Mucosa of descending colon (tissue), 3 donors: ENCODE measurements around the gene NAA40. TPM values are rescaled to one million over a fixed set of nuclear protein-coding genes. Genes with fewer than 3 reads are reported as not detected.

ENCODE experiments used
- ATAC-seq: fragments of 200-7000 bp; cut with Tn5 transposase; one replicate; pipeline ENCODE4 v1.9.1; 2020; ENCODE audit warnings: mild to moderate bottlenecking, moderate library complexity
- DNase-seq, 3 donors: peaks; one replicate each; pipeline ENCODE4 v3.0.0-alpha.2; 2020
- H3K36me3 ChIP-seq: fragments of 200-600 bp; one replicate; pipeline ENCODE4 v1.8.0; 2021; ENCODE audit warnings: low read depth, mild to moderate bottlenecking
- H3K4me1 ChIP-seq: fragments of 200-600 bp; one replicate; pipeline ENCODE4 v1.8.0; 2021; ENCODE audit warnings: low read depth, mild to moderate bottlenecking
- H3K4me3 ChIP-seq: fragments of 200-600 bp; one replicate; pipeline ENCODE4 v1.8.0; 2021; ENCODE audit warnings: mild to moderate bottlenecking
- H3K9me3 ChIP-seq: fragments of 200-600 bp; one replicate; pipeline ENCODE4 v1.8.0; 2021; ENCODE audit warnings: mild to moderate bottlenecking
- CTCF ChIP-seq: fragments of 200-600 bp; IDR thresholded peaks from one replicate; pipeline ENCODE4 v1.8.0; 2022; ENCODE audit warnings: antibody characterized with exemption, mild to moderate bottlenecking
- intact Hi-C, 2 donors: fragments of 100-400 bp; cut with DNase I in 1 of 2; cut with micrococcal nuclease in 1 of 2; formaldehyde crosslinking; loops; one replicate each; pipeline versions ENCODE4 v1.11.0 to v1.11.1; 2022; cut with DNase I, micrococcal nuclease
- total RNA-seq, 3 donors: library from RNA; stranded (reverse); fragmentation: NEBNext Ultra II Directional in 2 of 3; extraction: Animal tissue kit (Norgen Biotek cat#: 25700) in 2 of 3; gene quantifications; one replicate each; pipeline versions ENCODE4 v1.2.1 to v1.2.4, GENCODE V29; 2021 to 2023
- donor health status: DM: no; HTN: no; CAD: no; lungs with moderate emphysema.
- donor health status: DM: no; HTN: no; CAD: no.
- donor health status: DM: no; HTN: yes; CAD: no.

NAA40 gene
- total RNA-seq, 3 donors from 2014 or later, result 18.7 to 43.6 (median 23.4) TPM

GRCh38 chr11:63916837-63917691, 21.7 kb upstream of the NAA40 start, which contains the start of gene RCOR2:
Gene RCOR2, minus strand, starts transcription at chr11:63917164. Its CDS starts 708 bp downstream, at chr11:63916456.
- TF ChIP-seq CTCF, result no peak
- peak within 1 kb of the TSS; percentile 3 for H3K4me3 ChIP-seq
- no peaks in the 10 kb centered on the region for H3K36me3 ChIP-seq
- ATAC-seq, result peak; percentile 44
- DNase-seq, result peak; percentile 82 to 88 (median 84)
- H3K9me3 ChIP-seq, result no peaks in the 10 kb centered on the region
- intact Hi-C loops, result no loop called here
- H3K4me1 ChIP-seq, result peaks cover 39% of the 10 kb centered on the region

- no peak overlapping the region for H3K4me3 ChIP-seq
- ATAC-seq (peak; percentile 36), DNase-seq (peak; percentile 68 to 87 (median 82))
- no peak for TF ChIP-seq CTCF
- intact Hi-C loops, result no loop called here
- no peaks in the 10 kb centered on the region for H3K9me3 ChIP-seq
- H3K36me3 ChIP-seq, result no peaks in the 10 kb centered on the region
- peaks cover 39% of the 10 kb centered on the region for H3K4me1 ChIP-seq
Measured at GRCh38 chr11:63917692-63918506, 20.9 kb upstream of the NAA40 start.

GRCh38 chr11:63918507-63919191, 20.2 kb upstream of the NAA40 start:
- ATAC-seq, result peak; percentile 2
- Histone ChIP-seq H3K4me3 (no peak overlapping the region), H3K4me1 (peaks cover 39% of the 10 kb centered on the region), H3K36me3 (no peaks in the 10 kb centered on the region), H3K9me3 (no peaks in the 10 kb centered on the region)
- intact Hi-C loops, result no loop called here
- no peak for TF ChIP-seq CTCF
- DNase-seq, result peak in 2 of 3 donors; percentile 47 to 58

- no peaks in the 10 kb centered on the region for H3K9me3 ChIP-seq
- intact Hi-C loops, result no loop called here
- no peak overlapping the region for H3K4me3 ChIP-seq
- H3K4me1 ChIP-seq, result peaks cover 39% of the 10 kb centered on the region
- peak; percentile 46 for ATAC-seq
- no peak for TF ChIP-seq CTCF
- peak; percentile 64 to 81 (median 75) for DNase-seq
- no peaks in the 10 kb centered on the region for H3K36me3 ChIP-seq
Measured at GRCh38 chr11:63919267-63920125, 19.3 kb upstream of the NAA40 start.
